Activated CD8-positive, alpha-beta memory T cell treated with anti-CD3 and anti-CD28 coated beads, Interleukin-2, amount 10 ng/mL, durations not matched to agents 7 days and 5 days (primary cell): ENCODE results near the gene SLC35A2. TPM values are rescaled to one million over a fixed set of nuclear protein-coding genes. Genes with fewer than 3 reads are reported as not detected.

Source experiments
- ATAC-seq: fragments of 150-1000 bp; cut with Tn5 transposase; one replicate; pipeline ENCODE4 v1.10.0; 2021; ENCODE audit warnings: moderate library complexity
- CTCF ChIA-PET: fragments of 350-600 bp; sonication (Branson Sonifier 250); formaldehyde crosslinking; loops from one replicate; lab custom pipeline; 2021; ENCODE audit warnings: antibody characterized with exemption; lab: Charles Lee
- DNase-seq: peaks from one replicate; pipeline ENCODE4 v3.0.0-alpha.2; 2020
- H3K27ac Mint-ChIP-seq: one replicate; pipeline ENCODE4 v1.8.0; 2021; ENCODE audit warnings: mild to moderate bottlenecking, mixed read lengths
- H3K27me3 Mint-ChIP-seq: one replicate; pipeline ENCODE4 v1.8.0; 2021; ENCODE audit warnings: mixed read lengths
- H3K36me3 Mint-ChIP-seq: one replicate; pipeline ENCODE4 v1.8.0; 2021; ENCODE audit warnings: mild to moderate bottlenecking, mixed read lengths
- H3K4me1 Mint-ChIP-seq: one replicate; pipeline ENCODE4 v1.8.0; 2021; ENCODE audit warnings: mixed read lengths
- H3K4me3 Mint-ChIP-seq: one replicate; pipeline ENCODE4 v1.8.0; 2021; ENCODE audit warnings: mild to moderate bottlenecking, moderate library complexity, mixed read lengths
- H3K9me3 Mint-ChIP-seq: one replicate; pipeline ENCODE4 v1.8.0; 2022; ENCODE audit warnings: low read depth, mixed read lengths
- total RNA-seq, 2 experiments: library from RNA; stranded (reverse); gene quantifications; one replicate each; pipeline ENCODE4 v1.2.3, GENCODE V29; 2021

SLC35A2 gene
- total RNA-seq, 2 experiments from 2014 or later, result 13.0 to 21.0 TPM

DNA sequence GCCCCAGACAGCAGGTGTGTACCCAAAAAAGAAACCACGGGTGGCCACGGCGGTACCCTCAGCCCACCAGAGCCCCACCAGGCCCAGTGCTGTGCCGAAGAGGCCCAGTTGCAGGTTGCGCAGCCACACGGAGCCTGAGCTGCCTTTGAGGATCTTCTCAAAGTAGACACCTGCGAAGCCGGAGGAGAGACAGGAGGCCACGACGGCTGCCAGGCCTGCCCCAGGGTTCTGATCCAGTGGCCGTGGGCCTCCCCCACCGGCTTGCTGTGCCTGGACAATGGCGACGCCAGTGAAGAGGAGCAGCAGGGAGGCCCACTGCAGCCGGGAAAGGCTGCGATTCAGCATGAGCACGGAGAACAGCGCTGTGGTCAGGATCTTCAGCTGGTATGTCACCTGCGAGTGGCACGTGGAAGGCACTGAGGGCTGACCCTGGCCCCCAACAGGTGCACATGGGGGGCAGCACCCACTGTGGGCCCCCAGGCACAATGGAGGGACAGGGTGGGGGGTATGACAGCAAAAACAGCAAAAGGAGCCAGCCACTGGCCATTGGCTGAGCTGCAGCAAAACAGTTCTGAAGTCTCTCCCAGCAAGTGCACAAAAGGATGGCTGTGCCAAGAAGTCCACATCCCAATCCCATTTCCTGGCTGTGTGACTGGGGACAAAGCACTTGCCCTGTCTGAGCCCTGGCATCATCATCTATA lies 6.2 kb downstream of the SLC35A2 start:
- H3K4me3 Mint-ChIP-seq, result no peak overlapping the region
- DNase-seq (no peak), ATAC-seq (no peak)
- no peaks in the 10 kb centered on the region for H3K27me3 Mint-ChIP-seq
- peaks cover 9% of the 10 kb centered on the region for H3K36me3 Mint-ChIP-seq
- CTCF ChIA-PET, result no interaction called here
- H3K9me3 Mint-ChIP-seq, result no peaks in the 10 kb centered on the region
- no peak overlapping the region for H3K27ac Mint-ChIP-seq
- peaks cover 3% of the 10 kb centered on the region for H3K4me1 Mint-ChIP-seq

DNA sequence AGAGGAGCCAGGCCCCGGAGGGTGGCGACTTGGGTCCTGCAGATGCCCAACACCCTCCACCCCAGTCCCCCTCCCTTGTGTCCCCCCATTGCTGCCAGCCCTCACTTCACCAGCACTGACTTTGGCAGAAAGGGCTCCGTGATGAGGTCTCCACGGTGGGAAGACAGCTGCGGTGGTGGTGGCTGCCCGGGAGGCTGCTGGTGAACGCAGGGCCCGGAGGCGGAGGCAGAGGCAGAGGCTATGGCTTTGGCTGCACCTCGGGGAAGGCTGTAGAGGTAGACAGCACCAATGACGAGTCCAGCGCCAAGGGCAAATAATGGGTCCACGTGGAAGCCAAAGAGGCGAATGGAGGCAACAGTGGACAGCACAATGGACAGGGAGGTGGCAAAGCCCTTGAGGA lies 6.8 kb downstream of the SLC35A2 start:
- H3K36me3 Mint-ChIP-seq, result peaks cover 9% of the 10 kb centered on the region
- ATAC-seq, result no peak
- DNase-seq, result no peak
- H3K4me3 Mint-ChIP-seq, result no peak overlapping the region
- CTCF ChIA-PET, result no interaction called here
- no peak overlapping the region for H3K27ac Mint-ChIP-seq
- no peaks in the 10 kb centered on the region for H3K27me3 Mint-ChIP-seq
- peaks cover 2% of the 10 kb centered on the region for H3K4me1 Mint-ChIP-seq
- no peaks in the 10 kb centered on the region for H3K9me3 Mint-ChIP-seq

DNA sequence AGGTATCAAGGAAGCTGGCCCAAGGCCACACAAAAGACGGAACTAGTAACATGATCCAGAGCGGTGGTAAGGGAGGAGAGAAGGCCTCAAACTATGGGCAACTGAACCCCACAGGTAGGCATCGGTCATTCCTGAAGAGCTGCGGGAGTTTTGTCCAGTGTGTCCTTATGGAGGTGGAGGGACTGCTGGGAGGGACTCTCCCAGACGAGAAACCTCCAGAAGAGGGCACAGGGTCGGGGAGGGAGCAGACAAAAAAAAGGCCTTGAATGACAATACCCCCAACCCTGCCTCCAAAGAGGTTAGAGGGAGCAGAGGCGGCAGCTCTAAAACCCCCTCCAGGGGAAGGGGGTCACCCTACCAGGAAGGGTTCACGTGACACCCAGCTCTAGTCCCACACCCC lies 7.3 kb downstream of the SLC35A2 start:
- no peak for ATAC-seq
- DNase-seq, result no peak
- Mint-ChIP-seq H3K36me3 (peaks cover 9% of the 10 kb centered on the region), H3K27ac (no peak overlapping the region), H3K4me1 (peaks cover 5% of the 10 kb centered on the region), H3K9me3 (no peaks in the 10 kb centered on the region), H3K4me3 (no peak overlapping the region), H3K27me3 (no peaks in the 10 kb centered on the region)
- CTCF ChIA-PET, result no interaction called here

DNA sequence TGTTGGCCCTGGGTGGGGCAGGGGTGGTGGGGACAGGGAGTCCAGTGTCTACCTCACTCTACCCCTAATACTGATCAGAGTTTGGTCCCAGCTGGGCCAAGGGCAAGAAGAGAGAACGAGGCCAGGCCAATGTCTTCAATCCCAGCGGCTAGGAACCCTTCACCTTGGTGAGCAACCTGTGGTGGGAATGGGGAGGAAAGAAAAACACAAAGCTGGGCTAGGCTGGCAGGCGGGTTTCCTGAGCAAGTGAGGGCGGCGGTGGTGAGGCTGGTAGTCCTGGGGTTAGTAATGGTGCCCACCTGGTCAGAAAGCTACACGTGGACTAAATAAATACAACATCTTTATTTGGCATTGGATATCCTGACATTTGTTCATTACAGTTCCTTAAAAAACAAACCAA lies 8.2 kb downstream of the SLC35A2 start:
- DNase-seq (no peak), ATAC-seq (no peak)
- H3K36me3 Mint-ChIP-seq, result peaks cover 9% of the 10 kb centered on the region
- CTCF ChIA-PET, result no interaction called here
- H3K27ac Mint-ChIP-seq, result no peak overlapping the region
- H3K4me3 Mint-ChIP-seq, result no peak overlapping the region
- H3K27me3 Mint-ChIP-seq, result no peaks in the 10 kb centered on the region
- peaks cover 6% of the 10 kb centered on the region for H3K4me1 Mint-ChIP-seq
- no peaks in the 10 kb centered on the region for H3K9me3 Mint-ChIP-seq

DNA sequence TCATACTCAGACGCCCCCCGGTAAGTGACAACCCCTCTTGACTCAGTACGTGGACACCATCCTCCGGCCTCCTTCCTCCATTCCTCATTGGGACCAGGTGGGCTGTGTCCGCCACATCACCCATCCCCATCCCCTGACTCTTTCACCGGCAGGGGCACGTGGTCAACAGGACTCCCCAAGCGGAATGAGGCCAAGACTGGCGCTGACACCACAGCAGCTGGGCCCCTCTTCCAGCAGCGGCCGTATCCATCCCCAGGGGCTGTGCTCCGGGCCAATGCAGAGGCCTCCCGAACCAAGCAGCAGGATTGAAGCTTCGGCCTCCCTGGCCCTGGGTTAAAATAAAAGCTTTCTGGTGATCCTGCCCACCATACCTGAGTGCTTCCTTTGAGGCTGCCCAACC lies 8.7 kb downstream of the SLC35A2 start:
- no peak for DNase-seq
- no peaks in the 10 kb centered on the region for H3K9me3 Mint-ChIP-seq
- CTCF ChIA-PET, result no interaction called here
- no peak overlapping the region for H3K27ac Mint-ChIP-seq
- H3K36me3 Mint-ChIP-seq, result peaks cover 9% of the 10 kb centered on the region
- H3K4me3 Mint-ChIP-seq, result no peak overlapping the region
- H3K27me3 Mint-ChIP-seq, result no peaks in the 10 kb centered on the region
- H3K4me1 Mint-ChIP-seq, result peaks cover 6% of the 10 kb centered on the region
- no peak for ATAC-seq

DNA sequence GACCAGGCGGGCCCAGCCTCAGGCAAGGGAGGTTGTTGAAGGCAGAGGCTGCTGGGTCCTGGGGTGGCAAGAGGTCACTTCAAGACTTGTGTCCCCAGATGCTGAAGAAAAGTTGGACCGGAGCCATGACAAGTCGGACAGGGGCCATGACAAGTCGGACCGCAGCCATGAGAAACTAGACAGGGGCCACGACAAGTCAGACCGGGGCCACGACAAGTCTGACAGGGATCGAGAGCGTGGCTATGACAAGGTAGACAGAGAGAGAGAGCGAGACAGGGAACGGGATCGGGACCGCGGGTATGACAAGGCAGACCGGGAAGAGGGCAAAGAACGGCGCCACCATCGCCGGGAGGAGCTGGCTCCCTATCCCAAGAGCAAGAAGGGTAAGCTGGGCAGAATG lies 9.3 kb downstream of the SLC35A2 start:
- Mint-ChIP-seq H3K27ac (no peak overlapping the region), H3K27me3 (no peaks in the 10 kb centered on the region), H3K4me1 (peaks cover 6% of the 10 kb centered on the region), H3K36me3 (peaks cover 9% of the 10 kb centered on the region), H3K4me3 (no peak overlapping the region), H3K9me3 (no peaks in the 10 kb centered on the region)
- no peak for DNase-seq
- CTCF ChIA-PET, result no interaction called here
- ATAC-seq, result no peak

DNA sequence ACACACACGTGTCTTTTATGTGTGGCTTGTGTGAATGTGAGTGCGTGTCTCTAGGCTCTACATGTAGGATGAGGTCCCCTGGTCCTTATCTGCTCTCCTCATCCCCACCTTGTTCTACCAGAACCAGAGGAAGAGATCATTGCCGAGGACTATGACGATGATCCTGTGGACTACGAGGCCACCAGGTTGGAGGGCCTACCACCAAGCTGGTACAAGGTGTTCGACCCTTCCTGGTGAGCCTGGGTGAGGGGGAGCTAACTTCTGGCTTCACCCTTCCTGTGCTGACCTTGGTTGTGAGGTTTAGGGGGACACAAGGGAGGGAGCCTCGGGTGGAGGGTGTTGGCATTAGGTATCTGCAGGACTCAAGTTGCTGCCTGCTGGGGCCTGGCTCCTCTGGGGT lies 10.4 kb downstream of the SLC35A2 start:
- Mint-ChIP-seq H3K27me3 (no peaks in the 10 kb centered on the region), H3K9me3 (no peaks in the 10 kb centered on the region), H3K36me3 (peaks cover 9% of the 10 kb centered on the region), H3K27ac (no peak overlapping the region), H3K4me3 (no peak overlapping the region), H3K4me1 (peaks cover 15% of the 10 kb centered on the region)
- DNase-seq (no peak), ATAC-seq (no peak)
- CTCF ChIA-PET, result no interaction called here

DNA sequence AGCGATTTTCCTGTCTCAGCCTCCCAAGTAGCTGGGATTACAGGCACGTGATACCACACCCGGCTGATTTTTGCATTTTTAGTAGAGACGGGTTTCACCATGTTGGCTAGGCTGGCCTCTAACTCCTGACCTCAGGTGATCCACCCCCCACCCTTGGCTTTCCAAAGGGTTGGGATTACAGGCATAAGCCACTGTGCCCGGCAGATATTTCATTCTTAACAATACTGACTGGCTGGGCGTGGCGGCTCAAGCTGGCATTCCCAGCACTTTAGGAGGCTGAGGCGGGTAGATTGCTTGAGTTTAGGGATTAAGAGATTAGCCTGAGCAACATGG lies 12.4 kb downstream of the SLC35A2 start:
- DNase-seq (no peak), ATAC-seq (no peak)
- Mint-ChIP-seq H3K9me3 (no peaks in the 10 kb centered on the region), H3K27ac (no peak overlapping the region), H3K36me3 (peaks cover 9% of the 10 kb centered on the region), H3K4me3 (peak overlapping the region; percentile 9), H3K4me1 (peaks cover 20% of the 10 kb centered on the region), H3K27me3 (no peaks in the 10 kb centered on the region)
- CTCF ChIA-PET, result no interaction called here

DNA sequence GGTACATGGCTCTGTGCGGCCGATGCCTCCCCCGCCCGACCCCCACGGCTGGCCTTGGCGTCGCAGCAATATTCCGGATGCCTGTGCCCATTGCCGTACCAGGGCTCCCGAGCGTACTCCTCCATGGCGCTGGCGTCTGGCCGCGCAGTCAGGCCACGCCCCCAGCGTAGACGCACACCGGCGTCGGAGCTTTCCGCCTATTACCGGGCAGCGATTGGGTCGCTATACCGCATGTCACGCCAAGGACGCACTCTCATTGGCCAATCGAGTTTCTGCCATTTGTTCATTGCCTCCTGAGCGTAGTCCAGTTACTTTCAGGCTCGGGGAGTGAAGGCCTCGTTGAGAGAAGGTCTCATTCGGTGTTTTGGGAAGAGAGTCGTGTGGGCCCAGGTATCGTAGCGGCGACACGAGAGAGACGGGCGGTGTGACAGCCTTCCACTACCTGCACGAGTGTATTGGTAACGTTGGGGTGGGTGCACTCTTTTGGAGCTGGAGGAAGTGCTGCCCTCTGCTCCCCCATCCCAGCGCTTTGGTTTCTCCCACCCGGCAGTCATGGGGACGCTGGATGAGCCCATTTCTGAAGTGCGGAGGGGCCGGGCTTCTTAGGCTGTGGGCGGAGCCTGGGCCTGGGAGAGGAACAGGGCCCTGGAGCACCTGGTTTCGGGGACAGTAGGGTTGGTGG lies 13.7 kb downstream of the SLC35A2 start, which contains the start of the genes PQBP1 and TIMM17B:
Gene PQBP1, plus strand, starts transcription at position 306 of the 682 bp plus-strand sequence. CDS start 580 bp downstream, outside the sequence.
Gene TIMM17B, minus strand, starts transcription at position 144 of the 682 bp plus-strand sequence. Its CDS starts 19 bp downstream, at position 125.
- Mint-ChIP-seq H3K4me3 (peak within 1 kb of the TSS; percentile 80), H3K9me3 (no peaks in the 10 kb centered on the region), H3K36me3 (peaks cover 7% of the 10 kb centered on the region), H3K27ac (peak within 1 kb of the TSS; percentile 97), H3K27me3 (no peaks in the 10 kb centered on the region), H3K4me1 (peaks cover 22% of the 10 kb centered on the region)
- CTCF ChIA-PET, result interaction anchor here (0.6 to 1.4 kb wide), 8 partner anchors 39 to 266 kb away, joined by 3 to 4 read pairs (median 3); no protein-coding TSS in a partner anchor
- peak; percentile 90 for ATAC-seq
- DNase-seq, result peak; percentile 93

DNA sequence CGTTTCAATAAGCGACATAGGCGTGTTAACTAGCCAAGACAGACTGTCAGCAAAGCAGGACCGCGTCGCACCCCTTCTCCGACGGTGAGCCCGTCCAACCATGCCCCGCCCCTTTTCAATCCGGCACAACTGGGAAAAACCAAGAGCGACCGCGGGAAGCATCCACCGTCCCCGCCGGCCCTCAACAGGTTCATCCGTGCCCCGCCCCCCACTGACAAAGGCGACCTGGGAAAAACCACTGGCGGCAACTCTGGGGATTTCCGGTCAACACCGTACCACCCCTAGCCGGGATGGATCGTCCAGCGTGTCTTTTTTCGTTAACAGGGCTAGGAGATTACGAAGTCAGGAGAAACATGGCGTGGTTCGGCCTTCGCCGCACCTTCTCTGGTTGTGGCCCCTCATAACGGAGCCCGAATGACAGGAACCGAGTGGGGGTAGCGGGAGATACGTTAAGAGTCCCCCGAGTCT lies 14.3 kb downstream of the SLC35A2 start:
- DNase-seq (peak; percentile 72), ATAC-seq (peak; percentile 7)
- CTCF ChIA-PET, result interaction anchor here (0.9 to 1.4 kb wide), 6 partner anchors 40 to 266 kb away, joined by 3 to 4 read pairs (median 3); no protein-coding TSS in a partner anchor
- Mint-ChIP-seq H3K4me1 (peaks cover 24% of the 10 kb centered on the region), H3K27ac (peak overlapping the region; percentile 97), H3K9me3 (no peaks in the 10 kb centered on the region), H3K27me3 (no peaks in the 10 kb centered on the region), H3K36me3 (peaks cover 7% of the 10 kb centered on the region), H3K4me3 (peak overlapping the region; percentile 80)

DNA sequence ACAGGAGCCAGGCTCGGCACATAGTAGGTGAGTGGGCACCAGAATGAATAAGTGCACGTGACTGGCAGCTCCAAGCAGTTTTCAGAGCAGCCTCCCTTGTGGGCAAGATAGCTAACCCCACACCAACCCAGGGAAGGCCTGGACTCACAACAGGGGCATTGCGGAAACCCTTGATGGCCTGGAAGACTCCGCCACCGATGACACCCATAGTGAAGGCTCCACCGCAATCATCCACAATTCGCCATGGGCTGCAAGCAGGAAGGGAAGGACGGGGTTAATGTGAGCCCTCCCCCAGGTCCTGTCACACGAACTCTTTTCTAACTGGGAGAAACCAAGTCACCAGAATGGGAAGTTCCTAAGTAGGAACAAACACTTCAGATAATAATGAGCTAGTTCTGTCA lies 14.8 kb downstream of the SLC35A2 start:
- ATAC-seq (no peak), DNase-seq (no peak)
- Mint-ChIP-seq H3K9me3 (no peaks in the 10 kb centered on the region), H3K27me3 (no peaks in the 10 kb centered on the region), H3K27ac (peak overlapping the region; percentile 97), H3K4me1 (peaks cover 28% of the 10 kb centered on the region), H3K36me3 (peaks cover 3% of the 10 kb centered on the region), H3K4me3 (peak overlapping the region; percentile 80)
- CTCF ChIA-PET, result interaction anchor here (1.0 to 1.4 kb wide), 2 partner anchors 40 to 71 kb away, joined by 3 read pairs; no protein-coding TSS in a partner anchor

DNA sequence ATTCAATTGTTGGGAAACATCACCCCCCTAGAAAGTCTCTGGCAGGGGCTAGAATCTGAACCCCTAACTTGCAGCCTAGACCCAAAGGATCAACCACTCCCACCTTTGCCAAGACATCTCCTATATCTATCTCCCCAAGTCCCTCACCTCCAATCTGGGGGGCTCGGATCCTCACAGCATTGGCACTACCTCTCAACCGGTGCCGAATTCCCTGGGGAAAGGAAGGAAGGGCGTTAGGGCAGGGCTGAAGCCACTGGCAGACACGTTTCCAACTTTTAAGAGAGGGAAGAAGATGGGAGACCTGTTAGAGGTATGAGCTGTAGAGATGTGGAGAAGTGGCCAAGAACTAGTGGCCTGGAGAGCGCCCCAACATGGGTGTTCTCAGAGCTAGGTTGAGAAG lies 16.6 kb downstream of the SLC35A2 start:
- CTCF ChIA-PET, result interaction anchor here (1.0 kb wide), 1 partner anchor 43 kb away, joined by 4 read pairs; no protein-coding TSS in a partner anchor
- Mint-ChIP-seq H3K4me1 (peaks cover 36% of the 10 kb centered on the region), H3K27me3 (no peaks in the 10 kb centered on the region), H3K36me3 (peaks cover 3% of the 10 kb centered on the region), H3K27ac (peak overlapping the region; percentile 54), H3K9me3 (no peaks in the 10 kb centered on the region), H3K4me3 (peak overlapping the region; percentile 23)
- ATAC-seq (no peak), DNase-seq (no peak)

DNA sequence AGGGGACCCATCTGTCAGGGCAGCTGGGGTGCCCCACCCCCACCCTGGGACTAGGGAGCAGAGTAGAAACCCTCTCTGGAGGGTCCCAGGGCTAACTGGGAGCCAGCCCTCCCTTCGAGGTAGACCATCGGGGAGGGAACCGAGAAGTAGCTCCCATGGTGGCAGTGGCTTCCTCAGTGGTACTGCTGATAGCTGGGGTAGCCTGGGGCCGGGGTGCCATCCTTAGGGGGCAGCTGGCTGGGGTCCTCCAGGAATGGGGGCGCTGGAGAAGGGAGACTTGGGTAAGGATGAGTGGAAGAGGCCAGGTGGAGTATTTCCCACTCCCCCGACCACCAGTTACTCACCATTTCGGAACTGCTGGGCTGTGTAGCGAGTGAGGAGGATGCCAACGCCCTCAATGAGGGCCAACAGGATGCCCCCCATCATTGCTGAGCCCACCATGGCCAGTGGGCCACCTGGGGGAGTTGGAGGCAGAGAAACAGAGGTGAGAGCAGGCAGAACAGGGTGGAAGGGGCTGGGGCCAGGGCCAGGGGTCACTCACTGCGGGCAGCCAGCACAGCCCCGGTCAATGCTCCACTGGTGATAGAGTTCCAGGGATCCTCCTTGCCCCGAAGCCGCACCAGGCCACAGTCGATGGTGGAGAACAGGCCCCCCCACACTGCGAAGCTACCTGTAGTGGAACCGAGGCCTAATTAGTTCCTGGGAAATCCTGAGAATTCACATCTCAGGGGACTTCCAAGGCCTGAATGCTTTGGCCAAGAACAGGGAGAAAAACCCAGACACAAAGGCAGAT lies 17.7 kb downstream of the SLC35A2 start:
- Mint-ChIP-seq H3K4me1 (peaks cover 31% of the 10 kb centered on the region), H3K36me3 (peaks cover 3% of the 10 kb centered on the region)

More for the DNA sequence above, 17.7 kb downstream of the SLC35A2 start:
- ATAC-seq, result no peak
- Mint-ChIP-seq H3K9me3 (no peaks in the 10 kb centered on the region), H3K4me3 (no peak overlapping the region), H3K27me3 (no peaks in the 10 kb centered on the region), H3K27ac (no peak overlapping the region)
- DNase-seq, result no peak
- CTCF ChIA-PET, result interaction anchor here (1.8 kb wide), 1 partner anchor 23 kb away, joined by 4 read pairs; no protein-coding TSS in a partner anchor
